ENCODE data around the gene PEX7.
"Not testable (repeated sequence)": the region's sequence is repeated elsewhere in the genome, so short reads cannot be mapped to it uniquely, and the experiment has no call there.

PEX7 gene

GRCh38 chr6:136783021-136783420 lies 39.4 kb upstream of the PEX7 start:
- no peaks in the 10 kb centered on the region for H3K27me3 ChIP-seq (ENCODE audit: control insufficient read depth in 1 of 2, insufficient read depth in 2 of 2, low read length in 2 of 2)
- no peak overlapping the region for H3K27ac ChIP-seq (ENCODE audit: low read length)
- no peaks in the 10 kb centered on the region for H3K9me3 ChIP-seq (ENCODE audit: control insufficient read depth in 2 of 2, low read length in 2 of 2)
- H3K4me3 ChIP-seq (ENCODE audit: low read length in 2 of 2), result no peak overlapping the region
- H3K4me1 ChIP-seq (ENCODE audit: control insufficient read depth, insufficient read depth, low read length), result no peaks in the 10 kb centered on the region
- no peak overlapping the region for H3K9ac ChIP-seq (ENCODE audit: low read length in 2 of 2)
- H3K36me3 ChIP-seq (ENCODE audit: control insufficient read depth in 2 of 2, insufficient read depth in 2 of 2, low read length in 2 of 2), result no peaks in the 10 kb centered on the region

GRCh38 chr6:136783495-136784270 lies 38.7 kb upstream of the PEX7 start:
- Histone ChIP-seq H3K9ac (ENCODE audit: low read length in 2 of 2) (no peak overlapping the region), H3K36me3 (ENCODE audit: control insufficient read depth in 2 of 2, insufficient read depth in 2 of 2, low read length in 2 of 2) (no peaks in the 10 kb centered on the region), H3K27ac (ENCODE audit: low read length) (no peak overlapping the region), H3K9me3 (ENCODE audit: control insufficient read depth in 2 of 2, low read length in 2 of 2) (no peaks in the 10 kb centered on the region), H3K4me1 (ENCODE audit: control insufficient read depth, insufficient read depth, low read length) (no peaks in the 10 kb centered on the region), H3K4me3 (ENCODE audit: low read length in 2 of 2) (no peak overlapping the region), H3K27me3 (ENCODE audit: control insufficient read depth in 1 of 2, insufficient read depth in 2 of 2, low read length in 2 of 2) (no peaks in the 10 kb centered on the region)

- H3K36me3 ChIP-seq (ENCODE audit: control insufficient read depth in 2 of 2, insufficient read depth in 2 of 2, low read length in 2 of 2), result no peaks in the 10 kb centered on the region
- H3K4me1 ChIP-seq (ENCODE audit: control insufficient read depth, insufficient read depth, low read length), result peaks cover under 1% of the 10 kb centered on the region
- no peak overlapping the region for H3K27ac ChIP-seq (ENCODE audit: low read length)
- H3K9ac ChIP-seq (ENCODE audit: low read length in 2 of 2), result no peak overlapping the region
- H3K9me3 ChIP-seq (ENCODE audit: control insufficient read depth in 2 of 2, low read length in 2 of 2), result no peaks in the 10 kb centered on the region
- H3K4me3 ChIP-seq (ENCODE audit: low read length in 2 of 2), result no peak overlapping the region
- H3K27me3 ChIP-seq (ENCODE audit: control insufficient read depth in 1 of 2, insufficient read depth in 2 of 2, low read length in 2 of 2), result no peaks in the 10 kb centered on the region
Observed at GRCh38 chr6:136784271-136784664, 38.1 kb upstream of the PEX7 start.

DNA sequence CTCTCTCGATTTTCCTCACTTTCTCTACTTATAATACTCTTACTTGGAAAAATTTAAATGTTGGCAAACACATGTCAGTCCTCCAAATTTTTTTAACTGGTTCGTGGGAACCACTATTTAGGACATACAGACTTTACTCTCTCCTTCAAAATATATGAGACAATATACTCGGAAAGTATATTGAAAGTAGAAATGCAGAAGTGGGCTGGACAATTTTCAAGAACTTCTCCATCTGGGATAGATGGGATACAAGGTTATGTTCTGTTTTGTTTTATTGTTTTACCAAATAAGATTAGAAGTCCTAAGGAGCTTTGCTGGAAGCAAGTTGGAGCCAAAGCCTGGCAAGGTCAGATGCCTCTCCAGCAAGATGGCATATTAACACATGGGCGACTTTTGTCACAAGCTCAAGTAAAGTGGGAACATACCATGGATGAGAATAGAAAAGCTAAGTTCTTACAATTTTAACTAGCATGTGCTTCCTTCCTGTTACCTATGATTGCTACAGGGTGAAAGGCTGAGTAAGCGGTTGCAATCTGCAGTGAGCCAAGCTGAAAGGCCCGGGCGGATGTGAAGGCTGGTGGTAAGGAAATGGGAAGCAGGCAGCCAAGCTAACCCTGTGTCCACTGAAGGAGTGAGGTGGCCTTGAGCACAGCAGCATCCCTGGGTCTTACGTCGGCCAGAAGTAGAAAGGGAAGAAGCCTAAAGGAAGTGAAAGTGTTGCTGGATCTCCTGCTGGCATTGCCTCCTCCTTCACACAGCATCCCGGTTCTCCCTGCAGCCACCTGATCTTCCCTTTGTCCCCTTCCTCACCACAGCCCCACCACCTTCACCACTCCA lies 37.3 kb upstream of the PEX7 start:
- Histone ChIP-seq H3K36me3 (ENCODE audit: control insufficient read depth in 2 of 2, insufficient read depth in 2 of 2, low read length in 2 of 2) (no peaks in the 10 kb centered on the region), H3K27me3 (ENCODE audit: control insufficient read depth in 1 of 2, insufficient read depth in 2 of 2, low read length in 2 of 2) (no peaks in the 10 kb centered on the region), H3K27ac (ENCODE audit: low read length) (no peak overlapping the region), H3K4me3 (ENCODE audit: low read length in 2 of 2) (no peak overlapping the region), H3K9me3 (ENCODE audit: control insufficient read depth in 2 of 2, low read length in 2 of 2) (no peaks in the 10 kb centered on the region), H3K9ac (ENCODE audit: low read length in 2 of 2) (no peak overlapping the region), H3K4me1 (ENCODE audit: control insufficient read depth, insufficient read depth, low read length) (peaks cover 6% of the 10 kb centered on the region)

- H3K27ac ChIP-seq (ENCODE audit: low read length), result no peak overlapping the region
- peaks cover 6% of the 10 kb centered on the region for H3K4me1 ChIP-seq (ENCODE audit: control insufficient read depth, insufficient read depth, low read length)
- H3K9me3 ChIP-seq (ENCODE audit: control insufficient read depth in 2 of 2, low read length in 2 of 2), result no peaks in the 10 kb centered on the region
- H3K36me3 ChIP-seq (ENCODE audit: control insufficient read depth in 2 of 2, insufficient read depth in 2 of 2, low read length in 2 of 2), result no peaks in the 10 kb centered on the region
- no peak overlapping the region for H3K4me3 ChIP-seq (ENCODE audit: low read length in 2 of 2)
- no peaks in the 10 kb centered on the region for H3K27me3 ChIP-seq (ENCODE audit: control insufficient read depth in 1 of 2, insufficient read depth in 2 of 2, low read length in 2 of 2)
- H3K9ac ChIP-seq (ENCODE audit: low read length in 2 of 2), result no peak overlapping the region
Observed at GRCh38 chr6:136786658-136787057, 35.7 kb upstream of the PEX7 start.

GRCh38 chr6:136787726-136788068 lies 34.7 kb upstream of the PEX7 start:
- Histone ChIP-seq H3K27me3 (ENCODE audit: control insufficient read depth in 1 of 2, insufficient read depth in 2 of 2, low read length in 2 of 2) (no peaks in the 10 kb centered on the region), H3K9me3 (ENCODE audit: control insufficient read depth in 2 of 2, low read length in 2 of 2) (no peaks in the 10 kb centered on the region), H3K27ac (ENCODE audit: low read length) (no peak overlapping the region), H3K36me3 (ENCODE audit: control insufficient read depth in 2 of 2, insufficient read depth in 2 of 2, low read length in 2 of 2) (no peaks in the 10 kb centered on the region), H3K4me3 (ENCODE audit: low read length in 2 of 2) (no peak overlapping the region), H3K4me1 (ENCODE audit: control insufficient read depth, insufficient read depth, low read length) (peaks cover 6% of the 10 kb centered on the region), H3K9ac (ENCODE audit: low read length in 2 of 2) (no peak overlapping the region)

DNA sequence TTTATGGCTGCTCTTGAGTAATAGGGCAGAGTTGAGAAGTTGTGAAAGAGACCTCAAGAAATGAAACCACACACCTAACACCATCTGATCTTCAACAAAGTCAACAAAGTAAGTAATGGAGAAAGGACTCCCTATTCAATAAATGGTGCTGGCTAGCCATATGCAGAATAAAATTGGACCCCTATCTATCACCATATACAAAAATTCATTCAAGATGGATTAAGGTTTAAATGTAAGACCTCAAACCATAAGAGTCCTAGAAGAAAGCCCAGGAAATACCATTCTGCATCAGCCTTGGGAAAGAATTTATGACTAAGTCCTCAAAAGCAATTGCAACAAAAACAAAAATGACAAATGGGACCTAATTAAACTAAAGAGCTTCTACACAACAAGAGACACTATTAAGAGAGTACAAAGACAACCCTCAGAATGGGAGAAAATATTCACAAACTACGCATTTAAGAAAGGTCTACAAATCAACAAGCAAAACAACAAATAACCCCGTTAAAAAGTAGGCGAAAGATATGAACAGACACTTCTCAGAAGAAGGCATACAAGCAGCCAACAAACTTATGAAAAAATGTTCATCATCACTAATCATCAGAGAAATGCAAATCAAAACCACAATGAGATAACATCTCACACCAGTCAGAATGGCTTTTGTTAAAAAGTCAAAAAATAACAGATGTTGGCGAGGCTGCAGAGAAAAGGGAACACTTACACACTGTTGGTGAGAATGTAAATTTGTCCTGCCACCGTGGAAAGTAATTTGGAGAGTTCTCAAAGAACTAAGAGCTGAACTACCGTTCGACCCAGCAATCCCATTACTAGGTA lies 34.1 kb upstream of the PEX7 start:
- Histone ChIP-seq H3K4me3 (ENCODE audit: low read length in 2 of 2) (no peak overlapping the region), H3K27ac (ENCODE audit: low read length) (no peak overlapping the region), H3K4me1 (ENCODE audit: control insufficient read depth, insufficient read depth, low read length) (peaks cover 6% of the 10 kb centered on the region), H3K9ac (ENCODE audit: low read length in 2 of 2) (no peak overlapping the region), H3K27me3 (ENCODE audit: control insufficient read depth in 1 of 2, insufficient read depth in 2 of 2, low read length in 2 of 2) (no peaks in the 10 kb centered on the region), H3K36me3 (ENCODE audit: control insufficient read depth in 2 of 2, insufficient read depth in 2 of 2, low read length in 2 of 2) (no peaks in the 10 kb centered on the region), H3K9me3 (ENCODE audit: control insufficient read depth in 2 of 2, low read length in 2 of 2) (no peaks in the 10 kb centered on the region)

GRCh38 chr6:136789440-136789839 lies 33.0 kb upstream of the PEX7 start:
- not testable (repeated sequence) for H3K36me3 ChIP-seq (ENCODE audit: control insufficient read depth in 2 of 2, insufficient read depth in 2 of 2, low read length in 2 of 2); H3K27me3 ChIP-seq (ENCODE audit: control insufficient read depth in 1 of 2, insufficient read depth in 2 of 2, low read length in 2 of 2); H3K9ac ChIP-seq (ENCODE audit: low read length in 2 of 2); H3K4me1 ChIP-seq (ENCODE audit: control insufficient read depth, insufficient read depth, low read length); H3K27ac ChIP-seq (ENCODE audit: low read length); H3K9me3 ChIP-seq (ENCODE audit: control insufficient read depth in 2 of 2, low read length in 2 of 2)
- H3K4me3 ChIP-seq (ENCODE audit: low read length in 2 of 2), result peak overlapping the region in 1 of 2 donors; percentile 36

GRCh38 chr6:136790411-136791295 lies 31.7 kb upstream of the PEX7 start:
- Histone ChIP-seq H3K27me3 (ENCODE audit: control insufficient read depth in 1 of 2, insufficient read depth in 2 of 2, low read length in 2 of 2) (no peaks in the 10 kb centered on the region), H3K36me3 (ENCODE audit: control insufficient read depth in 2 of 2, insufficient read depth in 2 of 2, low read length in 2 of 2) (no peaks in the 10 kb centered on the region), H3K4me3 (ENCODE audit: low read length in 2 of 2) (peak overlapping the region; percentile 82 to 92), H3K4me1 (ENCODE audit: control insufficient read depth, insufficient read depth, low read length) (peaks cover 6% of the 10 kb centered on the region), H3K9me3 (ENCODE audit: control insufficient read depth in 2 of 2, low read length in 2 of 2) (no peaks in the 10 kb centered on the region), H3K27ac (ENCODE audit: low read length) (no peak overlapping the region), H3K9ac (ENCODE audit: low read length in 2 of 2) (peak overlapping the region; percentile 0 to 63)

All from stomach smooth muscle (tissue), 2 donors.